ENCODE results near the gene PARVA. TPM values are rescaled to one million over a fixed set of nuclear protein-coding genes. Genes with fewer than 3 reads are reported as not detected.

Gene PARVA, protein sequence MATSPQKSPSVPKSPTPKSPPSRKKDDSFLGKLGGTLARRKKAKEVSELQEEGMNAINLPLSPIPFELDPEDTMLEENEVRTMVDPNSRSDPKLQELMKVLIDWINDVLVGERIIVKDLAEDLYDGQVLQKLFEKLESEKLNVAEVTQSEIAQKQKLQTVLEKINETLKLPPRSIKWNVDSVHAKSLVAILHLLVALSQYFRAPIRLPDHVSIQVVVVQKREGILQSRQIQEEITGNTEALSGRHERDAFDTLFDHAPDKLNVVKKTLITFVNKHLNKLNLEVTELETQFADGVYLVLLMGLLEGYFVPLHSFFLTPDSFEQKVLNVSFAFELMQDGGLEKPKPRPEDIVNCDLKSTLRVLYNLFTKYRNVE
- 24.6 to 26.9 TPM (median 25.9 TPM) in 5 replicates for total RNA-seq (2022; extraction: Qiagen RNA extraction; ENCODE audit: low read depth)

GRCh38 chr11:12377106-12377823 is at the start of gene PARVA:
Gene PARVA (plus strand): TSS chr11:12377571. CDS start chr11:12377648, 77 bp downstream.

Measured in A549 treated with GW870086 at 1 μM for 4 hours (cell line).